Neuronal stem cell (in vitro differentiated cells): Measurements from ENCODE around the gene DEFB132.

ENCODE experiments used
- DNase-seq: peaks from one replicate; pipeline ENCODE4 v3.0.0-alpha.2; 2013; ENCODE audit warnings: low spot score
- H2AFZ ChIP-seq: one replicate; pipeline ENCODE4 v1.6.1; 2013; ENCODE audit warnings: mild to moderate bottlenecking, low read length, inconsistent platforms
- H2AK5ac ChIP-seq: 2 replicates; pipeline ENCODE4 v1.6.1; 2013; ENCODE audit warnings: low read depth, mild to moderate bottlenecking, inconsistent platforms, low read length, moderate library complexity, mixed read lengths
- H2BK120ac ChIP-seq: 2 replicates; pipeline ENCODE4 v1.6.1; 2013; ENCODE audit warnings: low read depth, mild to moderate bottlenecking, inconsistent platforms, low read length, moderate library complexity, mixed read lengths
- H2BK12ac ChIP-seq: one replicate; pipeline ENCODE4 v1.6.1; 2013; ENCODE audit warnings: low read length, inconsistent platforms
- H2BK15ac ChIP-seq: 2 replicates; pipeline ENCODE4 v1.6.1; 2013; ENCODE audit warnings: mild to moderate bottlenecking, low read length, inconsistent platforms, mixed read lengths
- H2BK5ac ChIP-seq: one replicate; pipeline ENCODE4 v1.6.1; 2013; ENCODE audit warnings: inconsistent platforms, mild to moderate bottlenecking, low read length, moderate library complexity
- H3K14ac ChIP-seq: one replicate; pipeline ENCODE4 v1.6.1; 2013; ENCODE audit warnings: low read length, inconsistent platforms
- H3K18ac ChIP-seq: 2 replicates; pipeline ENCODE4 v1.6.1; 2013; ENCODE audit warnings: low read length, inconsistent platforms
- H3K23ac ChIP-seq: 2 replicates; pipeline ENCODE4 v1.6.1; 2013; ENCODE audit warnings: low read depth, mild to moderate bottlenecking, mixed read lengths, low read length, inconsistent platforms; ENCODE audit not compliant: poor library complexity
- H3K27ac ChIP-seq: replicated peaks from 3 replicates; pipeline ENCODE4 v1.5.1; 2013; ENCODE audit warnings: low read length, inconsistent platforms
- H3K27me3 ChIP-seq, 3 experiments: 2 replicates each; pipeline ENCODE4 v1.6.1; 2013; ENCODE audit warnings: low read length in 3 of 3, mild to moderate bottlenecking in 2 of 3, inconsistent platforms in 1 of 3, low read depth in 1 of 3, mixed read lengths in 1 of 3, moderate library complexity in 1 of 3; ENCODE audit not compliant: control insufficient read depth in 3 of 3, insufficient read depth in 3 of 3
- H3K36me3 ChIP-seq, 2 donors: replicated peaks in 1 of 2; 2 replicates each; pipeline ENCODE4 v1.6.1; 2013; ENCODE audit warnings: low read length in 2 of 2; ENCODE audit not compliant: control insufficient read depth in 2 of 2, insufficient read depth in 2 of 2
- H3K4ac ChIP-seq: 2 replicates; pipeline ENCODE4 v1.6.1; 2013; ENCODE audit warnings: inconsistent platforms, mild to moderate bottlenecking, low read length, moderate library complexity
- H3K4me1 ChIP-seq, 2 donors: 1 replicate in 1 of 2; 2 replicates in 1 of 2; pipeline ENCODE4 v1.6.1; 2013; ENCODE audit warnings: low read length in 2 of 2, low read depth in 1 of 2; ENCODE audit not compliant: control insufficient read depth in 2 of 2, insufficient read depth in 1 of 2
- H3K4me2 ChIP-seq: one replicate; pipeline ENCODE4 v1.6.1; 2013; ENCODE audit warnings: mild to moderate bottlenecking, low read length, inconsistent platforms; ENCODE audit not compliant: insufficient read depth, poor library complexity, severe bottlenecking
- H3K4me3 ChIP-seq, 2 donors: 2 replicates each; pipeline ENCODE4 v1.5.1; 2013; ENCODE audit warnings: low read length in 2 of 2, mild to moderate bottlenecking in 2 of 2, inconsistent platforms in 1 of 2, moderate library complexity in 1 of 2
- H3K79me1 ChIP-seq: one replicate; pipeline ENCODE4 v1.6.1; 2013; ENCODE audit warnings: low read depth, mild to moderate bottlenecking, inconsistent platforms, low read length, moderate library complexity
- H3K9ac ChIP-seq: one replicate; pipeline ENCODE4 v1.6.1; 2013; ENCODE audit warnings: mild to moderate bottlenecking, low read depth, low read length, inconsistent platforms; ENCODE audit not compliant: poor library complexity
- H3K9me3 ChIP-seq, 2 donors: replicated peaks in 1 of 2; 2 replicates each; pipeline versions ENCODE3 to v1.6.1; 2013; ENCODE audit warnings: low read length in 2 of 2, mild to moderate bottlenecking in 2 of 2, inconsistent platforms in 1 of 2, low read depth in 1 of 2, mixed read lengths in 1 of 2, moderate library complexity in 1 of 2; ENCODE audit not compliant: control insufficient read depth in 2 of 2, insufficient read depth in 1 of 2
- H4K8ac ChIP-seq: one replicate; pipeline ENCODE4 v1.6.1; 2013; ENCODE audit warnings: low read depth, mild to moderate bottlenecking, inconsistent platforms, low read length, moderate library complexity
- H4K91ac ChIP-seq: one replicate; pipeline ENCODE4 v1.6.1; 2013; ENCODE audit warnings: low read length, low read depth, mild to moderate bottlenecking, inconsistent platforms; ENCODE audit not compliant: poor library complexity
- WGBS, 2 donors: extraction: QIAGEN DNeasy Blood & Tissue Kit; methylation state at CpG; one replicate each; pipeline ENCODE4 v1.1.7; 2013; ENCODE audit warnings: missing lambda C conversion rate in 2 of 2, mixed read lengths in 1 of 2; ENCODE audit not compliant: insufficient read length in 2 of 2, insufficient replicate concordance in 1 of 2; ENCODE audit errors: extremely low coverage in 2 of 2; 5-methylcytosine and 5-hydroxymethylcytosine counted together

The DEFB132 gene

DNA sequence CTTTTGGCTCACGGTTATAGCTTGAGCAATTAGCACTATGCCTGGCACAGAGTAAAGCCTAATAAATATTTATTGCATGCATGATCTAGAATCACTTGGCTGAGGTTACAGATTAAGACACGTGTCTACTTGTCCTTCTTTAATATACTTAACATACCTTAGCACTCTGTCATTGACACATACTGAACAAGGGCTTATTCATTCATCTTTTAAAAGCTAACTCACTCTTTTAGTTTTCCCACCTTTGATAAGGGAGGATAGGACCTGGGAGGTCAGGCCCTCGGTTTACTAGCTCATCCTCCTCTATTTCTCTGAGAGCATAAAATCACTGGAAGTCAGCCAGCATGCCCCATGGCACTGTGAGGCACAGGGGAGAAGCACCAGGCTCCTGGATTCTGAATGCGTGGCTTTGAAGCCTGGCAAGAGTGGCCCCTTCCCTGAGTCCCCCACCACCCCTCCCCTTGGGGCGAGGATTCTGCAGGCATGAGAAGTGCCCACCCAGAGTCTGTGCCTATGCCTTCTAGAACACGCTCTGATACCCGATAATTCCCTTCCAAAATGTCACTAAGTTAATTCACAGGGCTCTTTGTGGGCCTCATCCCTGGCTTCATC is 51.0 kb downstream of the DEFB132 start:
- H3K18ac ChIP-seq: peak overlapping the region; percentile 20
- H3K9ac ChIP-seq: no peak overlapping the region
- H3K36me3 ChIP-seq: no peaks in the 10 kb centered on the region
- H3K4me1 ChIP-seq: peaks cover 4 to 10% of the 10 kb centered on the region in 2 donors
- H3K4ac ChIP-seq: no peak overlapping the region
- no peak overlapping the region for H3K4me2 ChIP-seq
- peak overlapping the region; percentile 41 for H3K27ac ChIP-seq
- no peaks in the 10 kb centered on the region for H3K27me3 ChIP-seq
- no peak overlapping the region for H3K23ac ChIP-seq
- peak overlapping the region; percentile 76 for H2BK15ac ChIP-seq
- H3K9me3 ChIP-seq: no peaks in the 10 kb centered on the region
- H4K8ac ChIP-seq: no peak overlapping the region
- no peak overlapping the region for H2BK5ac ChIP-seq
- peak overlapping the region in 1 of 2 donors; percentile 52 for H3K4me3 ChIP-seq
- H3K14ac ChIP-seq: no peak overlapping the region
- H2BK120ac ChIP-seq: no peak overlapping the region
- H2AK5ac ChIP-seq: no peak overlapping the region
- no peak overlapping the region for H2BK12ac ChIP-seq
- no peak for DNase-seq
- no peaks in the 10 kb centered on the region for H3K79me1 ChIP-seq
- no CpG with 5 or more reads among the region's 7 CpGs for WGBS, 2 donors
- no peak overlapping the region for H2AFZ ChIP-seq
- no peak overlapping the region for H4K91ac ChIP-seq

GRCh38 chr20:309306-309840 is 51.8 kb downstream of the DEFB132 start:
- no peak overlapping the region for H2BK120ac ChIP-seq
- no peaks in the 10 kb centered on the region for H3K9me3 ChIP-seq
- no peak overlapping the region for H4K8ac ChIP-seq
- H3K36me3 ChIP-seq: no peaks in the 10 kb centered on the region
- H3K9ac ChIP-seq: no peak overlapping the region
- no peak overlapping the region for H3K23ac ChIP-seq
- peak overlapping the region; percentile 71 for H2AFZ ChIP-seq
- no peak overlapping the region for H2BK15ac ChIP-seq
- H2BK12ac ChIP-seq: no peak overlapping the region
- H3K27me3 ChIP-seq: no peaks in the 10 kb centered on the region
- H2AK5ac ChIP-seq: no peak overlapping the region
- peak overlapping the region; percentile 61 for H3K18ac ChIP-seq
- no peak overlapping the region for H3K4ac ChIP-seq
- no peaks in the 10 kb centered on the region for H3K79me1 ChIP-seq
- H3K14ac ChIP-seq: no peak overlapping the region
- no CpG with 5 or more reads among the region's 6 CpGs for WGBS, 2 donors
- H3K4me3 ChIP-seq: peak overlapping the region; percentile 52 to 72
- H2BK5ac ChIP-seq: peak overlapping the region; percentile 30
- H3K4me2 ChIP-seq: peak overlapping the region; percentile 69
- DNase-seq: no peak
- peak overlapping the region; percentile 94 for H3K27ac ChIP-seq
- H4K91ac ChIP-seq: no peak overlapping the region
- H3K4me1 ChIP-seq: peaks cover 4 to 10% of the 10 kb centered on the region in 2 donors

DNA sequence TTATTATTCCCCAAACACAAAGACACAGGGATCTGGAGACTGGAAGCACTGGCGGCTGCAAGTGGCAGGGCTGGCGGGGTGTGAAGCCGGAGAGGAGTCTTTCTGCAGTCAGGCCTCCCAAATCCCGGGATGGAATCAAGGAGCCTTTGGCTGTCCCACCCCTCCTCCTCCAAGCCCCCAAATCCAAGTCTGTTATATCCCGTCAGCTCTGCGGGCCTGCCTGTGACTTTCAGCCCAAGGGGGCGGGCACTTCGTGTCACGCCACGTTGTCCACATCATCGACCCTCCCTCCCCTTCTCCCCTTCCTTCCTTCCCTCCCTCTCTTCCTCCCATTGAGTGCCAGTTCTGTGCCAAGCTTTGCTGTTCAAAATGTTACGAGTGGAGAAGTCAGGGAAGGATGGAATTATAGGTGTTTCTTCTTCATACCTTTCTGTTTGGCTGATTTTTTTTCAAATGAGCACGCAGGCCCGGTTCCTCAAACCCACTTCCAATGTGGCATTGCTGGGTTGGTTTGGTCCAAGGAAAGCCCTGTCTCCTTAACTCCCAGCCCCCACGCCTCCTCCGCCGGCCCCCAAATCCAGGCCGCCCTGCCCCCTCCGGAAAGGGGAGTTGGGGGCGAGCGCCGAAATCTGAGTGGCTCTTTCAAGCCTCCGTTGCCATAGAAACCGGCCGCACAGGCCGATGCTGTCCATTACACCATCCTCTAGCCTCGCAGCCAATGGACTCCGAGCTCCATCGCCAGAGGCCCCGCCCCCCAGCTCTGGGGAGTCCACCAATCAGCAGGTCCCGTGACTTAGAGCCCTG is 52.5 kb downstream of the DEFB132 start:
- no peak overlapping the region for H3K4ac ChIP-seq
- peak overlapping the region; percentile 52 to 72 for H3K4me3 ChIP-seq
- H3K9ac ChIP-seq: no peak overlapping the region
- H2AK5ac ChIP-seq: no peak overlapping the region
- WGBS, 2 donors: no CpG with 5 or more reads among the region's 31 CpGs
- no peaks in the 10 kb centered on the region for H3K27me3 ChIP-seq
- H3K79me1 ChIP-seq: no peaks in the 10 kb centered on the region
- H3K36me3 ChIP-seq: no peaks in the 10 kb centered on the region
- no peak overlapping the region for H2BK15ac ChIP-seq
- no peak overlapping the region for H3K14ac ChIP-seq
- no peaks in the 10 kb centered on the region for H3K9me3 ChIP-seq
- peak overlapping the region; percentile 69 for H3K4me2 ChIP-seq
- peak overlapping the region; percentile 61 for H3K18ac ChIP-seq
- H2AFZ ChIP-seq: peak overlapping the region; percentile 71
- no peak overlapping the region for H2BK12ac ChIP-seq
- H3K23ac ChIP-seq: no peak overlapping the region
- H2BK5ac ChIP-seq: peak overlapping the region; percentile 30
- H3K27ac ChIP-seq: peak overlapping the region; percentile 94
- DNase-seq: peak; percentile 99
- peaks cover 4 to 10% of the 10 kb centered on the region in 2 donors for H3K4me1 ChIP-seq
- H4K91ac ChIP-seq: no peak overlapping the region
- no peak overlapping the region for H4K8ac ChIP-seq
- H2BK120ac ChIP-seq: no peak overlapping the region

DNA sequence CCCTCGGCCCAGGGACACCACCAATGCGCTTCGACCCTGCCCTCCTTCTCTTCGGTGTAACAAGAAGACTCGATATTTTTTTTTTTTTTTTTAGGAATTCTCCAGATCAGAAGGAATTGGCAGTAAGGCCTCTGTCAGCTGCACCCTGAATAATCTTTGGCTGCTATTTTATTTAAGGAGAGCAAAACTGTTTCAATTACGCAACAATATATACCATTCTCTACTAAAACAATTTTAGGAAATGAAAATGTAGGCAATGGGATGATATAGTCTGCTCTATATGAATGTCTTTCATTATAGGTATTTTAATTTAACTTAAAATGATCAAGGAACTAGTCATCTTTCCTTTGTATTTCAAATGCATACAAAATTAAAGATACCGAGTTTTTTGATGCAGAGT is 53.1 kb downstream of the DEFB132 start:
- Histone ChIP-seq H2AK5ac (no peak overlapping the region), H3K18ac (no peak overlapping the region), H2BK120ac (no peak overlapping the region), H2BK12ac (no peak overlapping the region), H3K4me1 (peaks cover 4 to 10% of the 10 kb centered on the region in 2 donors), H3K9ac (no peak overlapping the region), H3K79me1 (no peaks in the 10 kb centered on the region), H3K36me3 (no peaks in the 10 kb centered on the region), H3K4me2 (no peak overlapping the region), H3K4me3 (peak overlapping the region in 1 of 2 donors; percentile 31), H4K8ac (no peak overlapping the region), H2AFZ (no peak overlapping the region), H4K91ac (no peak overlapping the region), H2BK5ac (no peak overlapping the region), H3K14ac (no peak overlapping the region), H3K27me3 (no peaks in the 10 kb centered on the region), H3K9me3 (no peaks in the 10 kb centered on the region), H3K4ac (no peak overlapping the region), H3K27ac (no peak overlapping the region), H3K23ac (no peak overlapping the region), H2BK15ac (no peak overlapping the region)
- WGBS, 2 donors: no CpG with 5 or more reads among the region's 7 CpGs
- no peak for DNase-seq
